Breast epithelium (tissue), 3 donors: ENCODE results near the gene AGRN.

Experiments used
- POLR2A ChIP-seq: fragments of 450-650 bp; IDR thresholded peaks from one replicate; pipeline ENCODE4 v1.6.1; 2016; ENCODE audit warnings: antibody characterized with exemption, mild to moderate bottlenecking, moderate library complexity
- POLR2AphosphoS5 ChIP-seq, 3 donors: sonication (generic); formaldehyde crosslinking; IDR thresholded peaks; one replicate each; pipeline ENCODE4 v1.6.1; 2017; ENCODE audit warnings: antibody characterized with exemption in 3 of 3
- TF ChIP-seq, protein P1 (sequence below), 3 donors: fragments of 450-650 bp; IDR thresholded peaks; one replicate each; pipeline ENCODE4 v1.5.1; 2016 to 2017; ENCODE audit warnings: antibody characterized with exemption in 3 of 3, mild to moderate bottlenecking in 3 of 3, moderate library complexity in 3 of 3

DNA sequence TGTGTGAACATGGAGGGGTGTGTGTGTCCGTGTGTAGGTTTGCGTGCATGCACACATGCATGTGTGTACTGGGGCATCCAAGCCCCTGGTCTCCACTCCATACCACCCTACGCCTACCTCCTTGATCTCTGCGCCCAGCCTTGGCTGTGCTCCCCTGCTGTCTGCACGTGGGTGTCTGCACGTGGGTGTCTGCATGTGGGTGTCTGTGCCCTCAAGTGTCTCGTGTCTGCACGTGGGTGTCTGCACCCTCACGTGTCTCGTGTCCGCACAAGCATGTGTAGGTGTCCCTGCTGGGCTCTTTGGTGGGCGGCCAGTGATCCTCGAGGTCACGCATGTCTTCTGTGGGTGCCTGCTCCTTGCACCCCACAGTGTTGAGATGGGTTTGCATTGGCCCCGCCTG is 33.1 kb downstream of the AGRN start:
- TF ChIP-seq POLR2AphosphoS5 (IDR thresholded peaks at IDR 0.05) (no peak), POLR2A (no peak)
- TF ChIP-seq, protein P1, sequence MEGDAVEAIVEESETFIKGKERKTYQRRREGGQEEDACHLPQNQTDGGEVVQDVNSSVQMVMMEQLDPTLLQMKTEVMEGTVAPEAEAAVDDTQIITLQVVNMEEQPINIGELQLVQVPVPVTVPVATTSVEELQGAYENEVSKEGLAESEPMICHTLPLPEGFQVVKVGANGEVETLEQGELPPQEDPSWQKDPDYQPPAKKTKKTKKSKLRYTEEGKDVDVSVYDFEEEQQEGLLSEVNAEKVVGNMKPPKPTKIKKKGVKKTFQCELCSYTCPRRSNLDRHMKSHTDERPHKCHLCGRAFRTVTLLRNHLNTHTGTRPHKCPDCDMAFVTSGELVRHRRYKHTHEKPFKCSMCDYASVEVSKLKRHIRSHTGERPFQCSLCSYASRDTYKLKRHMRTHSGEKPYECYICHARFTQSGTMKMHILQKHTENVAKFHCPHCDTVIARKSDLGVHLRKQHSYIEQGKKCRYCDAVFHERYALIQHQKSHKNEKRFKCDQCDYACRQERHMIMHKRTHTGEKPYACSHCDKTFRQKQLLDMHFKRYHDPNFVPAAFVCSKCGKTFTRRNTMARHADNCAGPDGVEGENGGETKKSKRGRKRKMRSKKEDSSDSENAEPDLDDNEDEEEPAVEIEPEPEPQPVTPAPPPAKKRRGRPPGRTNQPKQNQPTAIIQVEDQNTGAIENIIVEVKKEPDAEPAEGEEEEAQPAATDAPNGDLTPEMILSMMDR (IDR thresholded peaks at IDR 0.05): no peak
